ENCODE measurements around the gene SNRPD3.

- TF ChIP-seq, protein P1, sequence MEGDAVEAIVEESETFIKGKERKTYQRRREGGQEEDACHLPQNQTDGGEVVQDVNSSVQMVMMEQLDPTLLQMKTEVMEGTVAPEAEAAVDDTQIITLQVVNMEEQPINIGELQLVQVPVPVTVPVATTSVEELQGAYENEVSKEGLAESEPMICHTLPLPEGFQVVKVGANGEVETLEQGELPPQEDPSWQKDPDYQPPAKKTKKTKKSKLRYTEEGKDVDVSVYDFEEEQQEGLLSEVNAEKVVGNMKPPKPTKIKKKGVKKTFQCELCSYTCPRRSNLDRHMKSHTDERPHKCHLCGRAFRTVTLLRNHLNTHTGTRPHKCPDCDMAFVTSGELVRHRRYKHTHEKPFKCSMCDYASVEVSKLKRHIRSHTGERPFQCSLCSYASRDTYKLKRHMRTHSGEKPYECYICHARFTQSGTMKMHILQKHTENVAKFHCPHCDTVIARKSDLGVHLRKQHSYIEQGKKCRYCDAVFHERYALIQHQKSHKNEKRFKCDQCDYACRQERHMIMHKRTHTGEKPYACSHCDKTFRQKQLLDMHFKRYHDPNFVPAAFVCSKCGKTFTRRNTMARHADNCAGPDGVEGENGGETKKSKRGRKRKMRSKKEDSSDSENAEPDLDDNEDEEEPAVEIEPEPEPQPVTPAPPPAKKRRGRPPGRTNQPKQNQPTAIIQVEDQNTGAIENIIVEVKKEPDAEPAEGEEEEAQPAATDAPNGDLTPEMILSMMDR (conservative IDR thresholded peaks at IDR 0.05; ENCODE audit: low read depth, low read length): no peak
- no peak for TF ChIP-seq EZH2 (IDR thresholded peaks at IDR 0.05; ENCODE audit: borderline replicate concordance, low read depth, low read length, poor library complexity, severe bottlenecking)
Observed at GRCh38 chr22:24592058-24592850, 36.5 kb downstream of the SNRPD3 start.

Measured in A673 (cell line).